Stomach (tissue), 4 donors: ENCODE results near the gene USP12.
"Not testable (repeated sequence)": the region's sequence is repeated elsewhere in the genome, so short reads cannot be mapped to it uniquely, and the experiment has no call there.

Experiments used
- POLR2AphosphoS5 ChIP-seq, 3 donors: sonication (generic); formaldehyde crosslinking; IDR thresholded peaks; one replicate each; pipeline ENCODE4 v1.6.1; 2016; ENCODE audit warnings: antibody characterized with exemption in 3 of 3
- TF ChIP-seq, protein P1 (sequence below), 7 experiments: fragments of 450-650 bp in 4 of 7; fragments of 200-600 bp in 3 of 7; sonication (generic) in 3 of 7; IDR thresholded peaks; one replicate each; pipeline ENCODE4 v1.5.1; 2016 to 2019; ENCODE audit warnings: antibody characterized with exemption in 7 of 7, control low read depth in 2 of 7, mild to moderate bottlenecking in 1 of 7

- TF ChIP-seq, protein P1, sequence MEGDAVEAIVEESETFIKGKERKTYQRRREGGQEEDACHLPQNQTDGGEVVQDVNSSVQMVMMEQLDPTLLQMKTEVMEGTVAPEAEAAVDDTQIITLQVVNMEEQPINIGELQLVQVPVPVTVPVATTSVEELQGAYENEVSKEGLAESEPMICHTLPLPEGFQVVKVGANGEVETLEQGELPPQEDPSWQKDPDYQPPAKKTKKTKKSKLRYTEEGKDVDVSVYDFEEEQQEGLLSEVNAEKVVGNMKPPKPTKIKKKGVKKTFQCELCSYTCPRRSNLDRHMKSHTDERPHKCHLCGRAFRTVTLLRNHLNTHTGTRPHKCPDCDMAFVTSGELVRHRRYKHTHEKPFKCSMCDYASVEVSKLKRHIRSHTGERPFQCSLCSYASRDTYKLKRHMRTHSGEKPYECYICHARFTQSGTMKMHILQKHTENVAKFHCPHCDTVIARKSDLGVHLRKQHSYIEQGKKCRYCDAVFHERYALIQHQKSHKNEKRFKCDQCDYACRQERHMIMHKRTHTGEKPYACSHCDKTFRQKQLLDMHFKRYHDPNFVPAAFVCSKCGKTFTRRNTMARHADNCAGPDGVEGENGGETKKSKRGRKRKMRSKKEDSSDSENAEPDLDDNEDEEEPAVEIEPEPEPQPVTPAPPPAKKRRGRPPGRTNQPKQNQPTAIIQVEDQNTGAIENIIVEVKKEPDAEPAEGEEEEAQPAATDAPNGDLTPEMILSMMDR (IDR thresholded peaks at IDR 0.05) = not testable (repeated sequence)
- not testable (repeated sequence) for TF ChIP-seq POLR2AphosphoS5 (IDR thresholded peaks at IDR 0.05)
These were observed 47.2 kb upstream of the USP12 start for GRCh38 chr13:27218861-27219260.
